Islet precursor cell (in vitro differentiated cells): ENCODE data around the gene CRY2.
A peak's percentile ranks its signal among the peaks of the same experiment; 100 is the strongest.

Experiments used
- DNase-seq: peaks from one replicate; pipeline ENCODE4 v3.0.0-alpha.2; 2018

The CRY2 gene

GRCh38 chr11:45850446-45850845 lies 3.2 kb downstream of the CRY2 start:
- DNase-seq, result no peak

- DNase-seq, result no peak
Measured at GRCh38 chr11:45851228-45851627, 4.0 kb downstream of the CRY2 start.

GRCh38 chr11:45852018-45852711 lies 4.9 kb downstream of the CRY2 start:
- DNase-seq, result no peak

GRCh38 chr11:45852712-45853101 lies 5.4 kb downstream of the CRY2 start:
- DNase-seq, result no peak

- DNase-seq, result no peak
Measured at GRCh38 chr11:45853332-45854219, 6.3 kb downstream of the CRY2 start.

GRCh38 chr11:45855308-45855707 lies 8.0 kb downstream of the CRY2 start:
- no peak for DNase-seq

- no peak for DNase-seq
Measured at GRCh38 chr11:45856044-45856468, 8.8 kb downstream of the CRY2 start.

- DNase-seq, result no peak
Measured at GRCh38 chr11:45857961-45858474, 10.7 kb downstream of the CRY2 start.

GRCh38 chr11:45858751-45859398 lies 11.6 kb downstream of the CRY2 start:
- no peak for DNase-seq

- DNase-seq, result no peak
Measured at GRCh38 chr11:45859661-45860140, 12.4 kb downstream of the CRY2 start.

- DNase-seq, result no peak
Measured at GRCh38 chr11:45860348-45860747, 13.1 kb downstream of the CRY2 start.

GRCh38 chr11:45860764-45861510 lies 13.7 kb downstream of the CRY2 start:
- no peak for DNase-seq

GRCh38 chr11:45864041-45864440 lies 16.8 kb downstream of the CRY2 start:
- no peak for DNase-seq

- no peak for DNase-seq
Measured at GRCh38 chr11:45869551-45869950, 22.3 kb downstream of the CRY2 start.

GRCh38 chr11:45870706-45871105 lies 23.4 kb downstream of the CRY2 start:
- no peak for DNase-seq

GRCh38 chr11:45871638-45872037 lies 24.4 kb downstream of the CRY2 start:
- DNase-seq, result no peak

GRCh38 chr11:45872651-45873356 lies 25.5 kb downstream of the CRY2 start:
- peak; percentile 95 for DNase-seq

GRCh38 chr11:45876401-45876800 lies 29.1 kb downstream of the CRY2 start:
- DNase-seq, result no peak

GRCh38 chr11:45877221-45877620 lies 29.9 kb downstream of the CRY2 start:
- no peak for DNase-seq

- DNase-seq, result no peak
Measured at GRCh38 chr11:45877845-45878244, 30.6 kb downstream of the CRY2 start.

- no peak for DNase-seq
Measured at GRCh38 chr11:45879803-45880686, 32.8 kb downstream of the CRY2 start.
